ENCODE results near the gene CCDC66. TPM values are rescaled to one million over a fixed set of nuclear protein-coding genes. Genes with fewer than 3 reads are reported as not detected.
A peak's percentile ranks its signal among the peaks of the same experiment; 100 is the strongest.
"Not testable (repeated sequence)": the region's sequence is repeated elsewhere in the genome, so short reads cannot be mapped to it uniquely, and the experiment has no call there.

CCDC66 gene
- total and polyA plus RNA-seq, 4 donors: 5.9 to 51.5 (median 22.4) TPM

DNA sequence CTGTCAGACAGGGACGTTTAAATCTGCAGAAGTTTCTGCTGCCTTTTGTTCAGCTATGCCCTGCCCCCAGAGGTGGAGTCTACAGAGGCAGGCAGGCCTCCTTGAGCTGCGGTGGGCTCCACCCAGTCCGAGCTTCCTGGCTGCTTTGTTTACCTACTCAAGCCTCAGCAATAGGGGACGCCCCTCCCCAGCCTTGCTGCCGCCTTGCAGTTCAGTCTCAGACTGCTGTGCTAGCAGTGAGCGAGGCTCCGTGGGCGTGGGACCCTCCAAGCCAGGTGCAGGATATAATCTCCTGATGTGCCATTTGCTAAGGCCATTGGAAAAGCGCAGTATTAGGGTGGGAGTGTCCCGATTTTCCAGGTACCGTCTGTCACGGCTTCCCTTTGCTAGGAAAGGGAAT lies 25.0 kb downstream of the CCDC66 start:
- H3K4me3 ChIP-seq (ENCODE audit: low read length in 2 of 2); H3K9me3 ChIP-seq (ENCODE audit: control insufficient read depth, low read length); H3K27me3 ChIP-seq (ENCODE audit: control insufficient read depth in 1 of 2, insufficient read depth in 2 of 2, low read length in 1 of 2); H3K36me3 ChIP-seq (ENCODE audit: control insufficient read depth in 1 of 2, insufficient read depth in 2 of 2, low read length in 1 of 2); H3K27ac ChIP-seq (ENCODE audit: low read depth in 1 of 2, low read length in 2 of 2); intact Hi-C loops (cut with DNase I); ATAC-seq (ENCODE audit: low FRiP score); H3K4me1 ChIP-seq (ENCODE audit: control insufficient read depth in 1 of 2, insufficient read depth in 2 of 2, low read length in 2 of 2): not testable (repeated sequence)
- 97 to 98% methylated on average over 8 to 12 of the region's 12 CpGs for WGBS, 2 donors
- DNase-seq: peak in 1 of 2 donors; percentile 58

DNA sequence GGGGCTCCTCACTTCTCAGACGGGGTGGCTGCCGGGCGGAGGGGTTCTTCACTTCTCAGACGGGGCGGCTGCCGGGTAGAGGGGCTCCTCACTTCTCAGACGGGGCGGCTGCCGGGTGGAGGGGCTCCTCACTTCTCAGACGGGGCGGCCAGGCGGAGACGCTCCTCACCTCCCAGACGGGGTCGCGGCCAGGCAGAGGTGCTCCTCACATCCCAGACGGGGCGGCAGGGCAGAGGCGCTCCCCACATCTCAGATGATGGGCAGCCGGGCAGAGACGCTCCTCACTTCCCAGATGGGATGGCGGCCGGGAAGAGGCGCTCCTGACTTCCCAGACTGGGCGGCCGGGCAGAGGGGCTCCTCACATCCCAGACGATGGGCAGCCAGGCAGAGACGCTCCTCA lies 27.3 kb downstream of the CCDC66 start:
- ATAC-seq (ENCODE audit: low FRiP score); DNase-seq; intact Hi-C loops (cut with DNase I); H3K36me3 ChIP-seq (ENCODE audit: control insufficient read depth in 1 of 2, insufficient read depth in 2 of 2, low read length in 1 of 2); H3K27me3 ChIP-seq (ENCODE audit: control insufficient read depth in 1 of 2, insufficient read depth in 2 of 2, low read length in 1 of 2); H3K9me3 ChIP-seq (ENCODE audit: control insufficient read depth, low read length); H3K4me3 ChIP-seq (ENCODE audit: low read length in 2 of 2); H3K4me1 ChIP-seq (ENCODE audit: control insufficient read depth in 1 of 2, insufficient read depth in 2 of 2, low read length in 2 of 2); H3K27ac ChIP-seq (ENCODE audit: low read depth in 1 of 2, low read length in 2 of 2): not testable (repeated sequence)
- WGBS, 2 donors: 93 to 94% methylated on average over 17 to 28 of the region's 28 CpGs

DNA sequence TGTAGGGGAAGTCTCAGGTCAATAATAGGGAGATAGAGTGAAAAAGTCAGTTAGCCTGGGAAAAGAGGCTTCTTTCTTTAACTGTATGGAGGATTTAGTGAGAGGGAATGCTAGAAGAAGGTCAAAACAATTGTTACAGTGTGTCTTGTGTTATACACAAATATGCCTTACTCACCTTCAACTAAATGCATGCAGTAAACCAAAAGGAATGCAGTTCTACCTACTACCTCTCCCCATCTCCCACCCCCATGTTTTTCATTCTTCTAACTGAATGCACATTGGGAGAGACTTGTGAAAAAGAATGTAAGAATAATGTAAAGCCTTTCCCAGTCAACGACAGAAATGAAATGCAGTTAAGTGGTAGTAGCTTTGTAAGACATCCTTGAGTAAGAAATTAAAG lies 33.8 kb downstream of the CCDC66 start:
- DNase-seq: no peak
- Histone ChIP-seq H3K4me3 (ENCODE audit: low read length in 2 of 2) (no peak overlapping the region), H3K9me3 (ENCODE audit: control insufficient read depth, low read length) (no peaks in the 10 kb centered on the region), H3K27ac (ENCODE audit: low read depth in 1 of 2, low read length in 2 of 2) (no peak overlapping the region), H3K4me1 (ENCODE audit: control insufficient read depth in 1 of 2, insufficient read depth in 2 of 2, low read length in 2 of 2) (no peaks in the 10 kb centered on the region), H3K27me3 (ENCODE audit: control insufficient read depth in 1 of 2, insufficient read depth in 2 of 2, low read length in 1 of 2) (no peaks in the 10 kb centered on the region), H3K36me3 (ENCODE audit: control insufficient read depth in 1 of 2, insufficient read depth in 2 of 2, low read length in 1 of 2) (peaks cover 1 to 2% of the 10 kb centered on the region in 2 donors)
- no peak for ATAC-seq (ENCODE audit: low FRiP score)
- intact Hi-C loops (cut with DNase I): no loop called here
- 28 to 47% methylated on average over 1 of the region's 1 CpG for WGBS, 2 donors

DNA sequence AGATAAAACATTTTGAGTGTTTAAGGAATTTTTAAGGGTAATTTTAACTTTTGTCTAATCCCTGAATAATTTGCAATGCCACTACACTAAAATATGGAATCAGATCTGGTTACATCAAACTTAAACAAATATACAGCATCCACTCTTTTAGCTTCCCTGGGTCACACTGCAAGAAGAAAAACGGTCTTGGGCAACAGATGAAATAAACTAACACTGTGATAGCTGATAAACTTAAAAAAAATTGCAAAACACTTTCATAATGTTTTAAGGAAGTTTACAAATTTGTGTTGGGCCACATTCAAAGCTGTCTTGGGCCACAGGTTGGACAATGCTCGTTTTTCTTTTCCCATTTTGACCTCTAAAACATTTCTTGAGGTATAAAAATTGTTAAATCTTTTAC lies 34.3 kb downstream of the CCDC66 start:
- Histone ChIP-seq H3K27me3 (ENCODE audit: control insufficient read depth in 1 of 2, insufficient read depth in 2 of 2, low read length in 1 of 2) (no peaks in the 10 kb centered on the region), H3K4me1 (ENCODE audit: control insufficient read depth in 1 of 2, insufficient read depth in 2 of 2, low read length in 2 of 2) (no peaks in the 10 kb centered on the region), H3K4me3 (ENCODE audit: low read length in 2 of 2) (no peak overlapping the region), H3K36me3 (ENCODE audit: control insufficient read depth in 1 of 2, insufficient read depth in 2 of 2, low read length in 1 of 2) (peaks cover 1 to 4% of the 10 kb centered on the region in 2 donors), H3K9me3 (ENCODE audit: control insufficient read depth, low read length) (no peaks in the 10 kb centered on the region), H3K27ac (ENCODE audit: low read depth in 1 of 2, low read length in 2 of 2) (no peak overlapping the region)
- 29 to 31% methylated on average over 2 of the region's 2 CpGs for WGBS, 2 donors
- intact Hi-C loops (cut with DNase I): no loop called here
- DNase-seq (no peak), ATAC-seq (ENCODE audit: low FRiP score) (no peak)

DNA sequence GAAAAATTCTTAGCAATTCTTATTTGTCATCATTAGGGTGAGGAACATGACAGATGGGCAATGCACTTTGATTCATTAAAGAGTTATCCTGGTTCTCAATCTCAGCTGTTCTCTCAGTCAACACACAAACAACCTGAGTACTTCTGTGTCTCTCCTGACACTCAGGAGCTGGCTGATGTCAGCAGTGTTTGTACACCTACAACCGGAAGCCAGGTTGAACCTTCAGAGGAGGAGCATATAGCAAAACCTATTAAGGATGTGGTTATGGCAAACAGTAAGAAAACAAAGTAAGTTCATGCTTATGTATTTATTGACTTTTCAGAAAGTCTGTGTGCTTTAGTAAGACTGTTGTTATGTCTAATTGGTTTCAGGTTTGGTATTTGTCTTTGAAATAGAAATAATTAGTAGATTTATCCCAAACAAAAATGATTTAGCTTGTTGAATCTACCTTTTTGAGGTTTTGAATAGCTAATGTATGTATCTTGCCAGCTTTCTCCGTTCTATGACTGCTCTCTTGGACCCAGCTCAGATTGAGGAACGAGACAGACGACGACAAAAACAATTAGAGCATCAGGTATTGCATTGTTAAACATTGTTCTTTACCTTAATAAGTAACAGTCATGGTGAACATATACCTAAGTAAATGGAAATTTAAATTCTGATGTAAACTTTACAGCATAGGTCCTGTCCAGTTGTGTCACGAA lies 36.6 kb downstream of the CCDC66 start:
- Histone ChIP-seq H3K36me3 (ENCODE audit: control insufficient read depth in 1 of 2, insufficient read depth in 2 of 2, low read length in 1 of 2) (peaks cover 1 to 7% of the 10 kb centered on the region in 2 donors), H3K27me3 (ENCODE audit: control insufficient read depth in 1 of 2, insufficient read depth in 2 of 2, low read length in 1 of 2) (no peaks in the 10 kb centered on the region), H3K4me1 (ENCODE audit: control insufficient read depth in 1 of 2, insufficient read depth in 2 of 2, low read length in 2 of 2) (no peaks in the 10 kb centered on the region), H3K27ac (ENCODE audit: low read depth in 1 of 2, low read length in 2 of 2) (no peak overlapping the region), H3K9me3 (ENCODE audit: control insufficient read depth, low read length) (no peaks in the 10 kb centered on the region), H3K4me3 (ENCODE audit: low read length in 2 of 2) (no peak overlapping the region)
- WGBS, 2 donors: 78 to 95% methylated on average over 6 of the region's 6 CpGs
- intact Hi-C loops (cut with DNase I): no loop called here
- ATAC-seq (ENCODE audit: low FRiP score) (no peak), DNase-seq (no peak)

DNA sequence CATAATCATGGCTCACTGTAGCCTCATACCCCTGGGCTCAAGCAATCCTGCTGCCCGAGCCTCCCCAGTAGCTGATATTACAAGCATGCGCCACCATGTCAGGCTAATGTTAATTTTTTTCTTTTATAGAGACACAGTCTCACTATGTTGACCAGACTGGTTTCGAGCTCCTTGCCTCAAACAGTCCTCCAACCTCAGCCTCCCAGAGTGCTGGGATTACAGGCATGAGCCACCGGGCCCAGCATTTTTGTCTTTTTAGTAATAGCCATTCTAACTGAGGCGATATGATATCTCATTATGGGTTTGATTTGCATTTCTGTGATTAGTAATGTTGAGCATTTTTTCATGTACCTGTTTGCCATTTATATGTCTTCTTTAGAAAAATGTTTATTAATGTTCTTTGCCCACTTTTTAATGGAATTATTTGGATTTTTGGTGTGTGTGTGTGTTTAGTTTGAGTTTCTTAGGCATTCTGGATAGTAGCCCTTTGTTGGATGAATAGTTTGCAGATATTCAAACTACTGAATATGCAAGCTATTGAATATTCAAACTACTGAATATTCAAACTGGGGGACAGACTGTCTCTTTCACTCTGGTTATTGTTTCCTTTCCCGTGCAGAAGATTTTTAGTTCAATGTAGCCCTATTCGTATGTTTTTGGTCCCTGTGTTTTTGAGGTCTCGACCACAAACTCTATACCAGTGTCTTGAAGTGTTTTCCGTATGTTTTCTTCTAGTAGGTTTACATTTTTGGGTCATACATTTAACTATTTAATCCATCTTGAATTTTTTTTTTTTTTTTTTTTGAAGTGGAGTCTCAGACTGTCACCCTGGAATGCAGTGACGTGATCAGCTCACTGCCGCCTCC lies 39.2 kb downstream of the CCDC66 start:
- 91 to 98% methylated on average over 11 of the region's 11 CpGs for WGBS, 2 donors
- no peaks in the 10 kb centered on the region for H3K27me3 ChIP-seq (ENCODE audit: control insufficient read depth in 1 of 2, insufficient read depth in 2 of 2, low read length in 1 of 2)
- H3K4me1 ChIP-seq (ENCODE audit: control insufficient read depth in 1 of 2, insufficient read depth in 2 of 2, low read length in 2 of 2): no peaks in the 10 kb centered on the region
- intact Hi-C loops (cut with DNase I): no loop called here
- H3K27ac ChIP-seq (ENCODE audit: low read depth in 1 of 2, low read length in 2 of 2): no peak overlapping the region
- H3K9me3 ChIP-seq (ENCODE audit: control insufficient read depth, low read length): no peaks in the 10 kb centered on the region
- no peak for DNase-seq
- no peak for ATAC-seq (ENCODE audit: low FRiP score)
- no peak overlapping the region for H3K4me3 ChIP-seq (ENCODE audit: low read length in 2 of 2)
- H3K36me3 ChIP-seq (ENCODE audit: control insufficient read depth in 1 of 2, insufficient read depth in 2 of 2, low read length in 1 of 2): peaks cover 1 to 7% of the 10 kb centered on the region in 2 donors

DNA sequence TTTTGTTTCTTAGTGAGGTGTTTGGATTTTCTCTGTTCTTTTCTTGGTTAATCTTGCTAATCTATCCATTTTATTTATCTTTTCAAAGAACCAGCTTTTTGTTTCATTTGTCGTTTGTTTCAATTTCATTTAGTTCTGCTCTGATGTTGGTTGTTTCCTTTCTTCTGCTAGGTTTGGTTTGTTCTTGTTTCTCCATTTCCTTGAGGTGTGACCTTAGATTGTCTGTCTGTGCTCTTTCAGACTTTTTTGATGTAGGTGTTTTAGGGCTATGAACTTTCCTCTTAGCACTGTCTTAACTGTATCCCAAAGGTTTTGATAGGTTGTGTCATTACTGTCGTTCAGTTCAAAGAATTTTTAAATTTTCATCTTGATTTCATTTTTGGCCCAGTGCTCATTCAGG lies 51.5 kb downstream of the CCDC66 start:
- DNase-seq; H3K27ac ChIP-seq (ENCODE audit: low read depth in 1 of 2, low read length in 2 of 2); ATAC-seq (ENCODE audit: low FRiP score); H3K4me1 ChIP-seq (ENCODE audit: control insufficient read depth in 1 of 2, insufficient read depth in 2 of 2, low read length in 2 of 2); intact Hi-C loops (cut with DNase I); H3K4me3 ChIP-seq (ENCODE audit: low read length in 2 of 2); H3K9me3 ChIP-seq (ENCODE audit: control insufficient read depth, low read length); H3K27me3 ChIP-seq (ENCODE audit: control insufficient read depth in 1 of 2, insufficient read depth in 2 of 2, low read length in 1 of 2); H3K36me3 ChIP-seq (ENCODE audit: control insufficient read depth in 1 of 2, insufficient read depth in 2 of 2, low read length in 1 of 2): not testable (repeated sequence)
- WGBS, 2 donors: 92 to 95% methylated on average over 1 to 2 of the region's 2 CpGs

DNA sequence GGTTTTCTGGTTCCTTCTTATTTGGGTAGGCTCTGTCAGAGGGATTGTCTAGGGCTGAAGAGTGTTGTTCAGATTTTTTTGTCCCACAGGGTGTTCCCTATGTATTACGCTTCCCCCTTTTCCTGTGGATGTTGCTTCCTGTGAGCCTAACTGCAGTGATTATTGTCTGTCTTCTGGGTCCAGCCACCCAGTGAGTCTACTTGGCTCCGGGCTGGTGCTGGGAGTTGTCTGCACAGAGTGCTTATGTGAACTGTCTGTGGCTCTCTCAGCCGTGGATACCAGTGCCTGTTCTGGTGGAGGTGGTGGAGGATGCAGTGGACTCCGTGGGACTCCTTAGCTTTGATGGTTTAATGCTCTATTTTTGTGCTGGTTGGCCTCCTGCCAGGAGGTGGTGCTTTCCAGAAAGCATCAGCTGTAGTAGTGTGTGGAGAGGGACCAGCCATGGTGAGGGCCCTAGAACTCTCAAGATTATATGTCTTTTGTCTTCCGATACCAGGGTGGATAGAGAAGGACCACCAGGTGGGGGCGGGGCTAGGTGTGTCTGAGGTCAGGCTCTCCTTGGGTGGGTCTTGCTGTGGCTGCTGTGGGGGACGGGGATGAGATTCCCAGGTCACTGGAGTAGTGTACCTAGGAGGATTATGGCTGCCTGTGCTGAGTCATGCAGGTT lies 53.8 kb downstream of the CCDC66 start:
- Histone ChIP-seq H3K27me3 (ENCODE audit: control insufficient read depth in 1 of 2, insufficient read depth in 2 of 2, low read length in 1 of 2) (no peaks in the 10 kb centered on the region), H3K9me3 (ENCODE audit: control insufficient read depth, low read length) (peaks cover 2% of the 10 kb centered on the region), H3K4me3 (ENCODE audit: low read length in 2 of 2) (no peak overlapping the region), H3K27ac (ENCODE audit: low read depth in 1 of 2, low read length in 2 of 2) (no peak overlapping the region), H3K36me3 (ENCODE audit: control insufficient read depth in 1 of 2, insufficient read depth in 2 of 2, low read length in 1 of 2) (peaks cover 0 to 4% of the 10 kb centered on the region in 2 donors), H3K4me1 (ENCODE audit: control insufficient read depth in 1 of 2, insufficient read depth in 2 of 2, low read length in 2 of 2) (no peaks in the 10 kb centered on the region)
- intact Hi-C loops (cut with DNase I): no loop called here
- DNase-seq: no peak
- no peak for ATAC-seq (ENCODE audit: low FRiP score)
- 75 to 78% methylated on average over 7 of the region's 7 CpGs for WGBS, 2 donors
